HepG2 (cell line): ENCODE results near the gene ANKFY1. TPM values are rescaled to one million over a fixed set of nuclear protein-coding genes. Genes with fewer than 3 reads are reported as not detected.
"Not testable (repeated sequence)": the region's sequence is repeated elsewhere in the genome, so short reads cannot be mapped to it uniquely, and the experiment has no call there.

Source experiments
- ATAC-seq: fragments of 200-7000 bp; cut with Tn5 transposase; 3 replicates; pipeline ENCODE4 v1.9.1; 2020; ENCODE audit warnings: mild to moderate bottlenecking, moderate library complexity
- BruUV-seq: library from RNA; stranded (reverse); fragments of 400-500 nt; replicated peaks from 2 replicates; lab custom pipeline; 2021; lab: Mats Ljungman, UMichigan
- CTCF ChIA-PET: fragments of 300-600 bp; formaldehyde crosslinking; extraction: SDS; loops from one replicate; lab custom pipeline; 2021; ENCODE audit warnings: low total read pairs, inconsistent platforms, low intra/inter-chr PET ratio; lab: Yijun Ruan, JAX
- POLR2A ChIA-PET: fragments of 350-600 bp; sonication (Branson Sonifier 250); formaldehyde crosslinking; loops from one replicate; lab custom pipeline; 2020; ENCODE audit warnings: antibody characterized with exemption, inconsistent platforms; lab: Yijun Ruan, JAX
- DNase-seq: peaks from one replicate; pipeline ENCODE4 v3.0.0-alpha.2; 2015; ENCODE audit warnings: low spot score
- FAIRE-seq: peaks from 3 replicates; lab custom pipeline; 2011; peaks lifted over from hg19 to GRCh38; lab: Jason Lieb, UNC
- H2AFZ ChIP-seq: one replicate; pipeline ENCODE4 v1.6.1; 2011; ENCODE audit warnings: low read length, inconsistent platforms
- H3K27ac ChIP-seq: fragments of 300-600 bp; 3 replicates; pipeline ENCODE4 v1.8.0; 2011; ENCODE audit warnings: mixed run types, mild to moderate bottlenecking, mixed read lengths, low read length, inconsistent platforms; ENCODE audit not compliant: insufficient read depth; ENCODE audit errors: extremely low read length
- H3K27me3 ChIP-seq, 2 experiments: fragments of 200-600 bp in 1 of 2; 2 replicates in 1 of 2; 3 replicates in 1 of 2; pipeline versions ENCODE4 v1.6.0 to v1.8.0; 2011; ENCODE audit warnings: low read length in 2 of 2, mild to moderate bottlenecking in 2 of 2, moderate library complexity in 2 of 2, inconsistent platforms in 1 of 2; ENCODE audit not compliant: insufficient read depth in 2 of 2, control insufficient read depth in 1 of 2
- H3K36me3 ChIP-seq, 2 experiments: fragments of 200-600 bp in 1 of 2; replicated peaks in 1 of 2; 2 replicates in 1 of 2; 3 replicates in 1 of 2; pipeline versions ENCODE4 v1.5.1 to v1.8.0; 2011; ENCODE audit warnings: low read length in 2 of 2, inconsistent platforms in 1 of 2; ENCODE audit not compliant: insufficient read depth in 2 of 2, control insufficient read depth in 1 of 2
- H3K4me1 ChIP-seq: 2 replicates; pipeline ENCODE4 v1.5.1; 2012; ENCODE audit warnings: low read length, inconsistent platforms; ENCODE audit not compliant: insufficient read depth
- H3K4me2 ChIP-seq: 2 replicates; pipeline ENCODE4 v1.6.0; 2011; ENCODE audit warnings: low read depth, low read length, inconsistent platforms
- H3K4me3 ChIP-seq, 3 experiments: fragments of 200-600 bp in 1 of 3; sonication (generic), shearing (Covaris generic) in 1 of 3; replicated peaks in 1 of 3; 2 replicates each; pipeline ENCODE4 v1.5.1; 2011 to 2016; ENCODE audit warnings: low read length in 3 of 3, inconsistent platforms in 2 of 3, low read depth in 2 of 3, mild to moderate bottlenecking in 2 of 3, control low read depth in 1 of 3, mixed read lengths in 1 of 3; ENCODE audit not compliant: insufficient read depth in 1 of 3
- H3K79me2 ChIP-seq: one replicate; pipeline ENCODE4 v1.6.1; 2011; ENCODE audit warnings: low read length, inconsistent platforms; ENCODE audit not compliant: insufficient read depth
- H3K9ac ChIP-seq: 2 replicates; pipeline ENCODE4 v1.6.0; 2011; ENCODE audit warnings: mild to moderate bottlenecking, low read depth, low read length, inconsistent platforms; ENCODE audit not compliant: insufficient read depth
- H3K9me3 ChIP-seq: 2 replicates; pipeline ENCODE4 v1.5.1; 2012; ENCODE audit warnings: mild to moderate bottlenecking, low read length
- H4K20me1 ChIP-seq: 2 replicates; pipeline ENCODE4 v1.6.0; 2011; ENCODE audit warnings: inconsistent platforms, mild to moderate bottlenecking, low read length, moderate library complexity; ENCODE audit not compliant: insufficient read depth
- ZNF383 ChIP-seq: sonication (generic); formaldehyde crosslinking; IDR thresholded peaks from 2 replicates; pipeline ENCODE4 v1.4.0; 2020; ENCODE audit warnings: missing genetic modification reagents, mild to moderate bottlenecking, borderline replicate concordance
- WGBS: methylation state at CpG from one replicate; pipeline ENCODE4 v1.1.6; 2017; ENCODE audit warnings: low lambda C conversion rate; 5-methylcytosine and 5-hydroxymethylcytosine counted together
- in situ Hi-C: cut with HindIII; loops from 2 replicates; pipeline ENCODE4 v1.10.0; 2017; ENCODE audit warnings: low pct_unique_long_range_greater_than_20kb; ENCODE audit not compliant: extremely low pct_ligation_motif_present
- intact Hi-C: fragments of 100-400 bp; cut with micrococcal nuclease; formaldehyde crosslinking; loops from one replicate; pipeline ENCODE4 v1.10.0; 2022; ENCODE audit not compliant: unreplicated experiment
- polyA plus RNA-seq, 8 experiments: library from polyadenylated mRNA; depleted of rRNA in 3 of 8; stranded (reverse) in 7 of 8; unstranded in 1 of 8; fragments of >200 nt; fragmentation: Illumina TruSeq in 4 of 8; extraction: Trizol in 4 of 8; gene quantifications; 2 replicates each; pipeline versions ENCODE4 v1.2.1 to v1.2.3, GENCODE V29; 2011 to 2016; ENCODE audit warnings: low read depth in 4 of 8, missing spikeins in 1 of 8, mixed read lengths in 1 of 8; ENCODE audit not compliant: insufficient read depth in 1 of 8
- total RNA-seq, 5 experiments: library from RNA; depleted of rRNA; stranded (reverse); fragments of >200 nt; fragmentation: Illumina TruSeq; extraction: Trizol; gene quantifications; 2 replicates each; pipeline ENCODE4 v1.2.3, GENCODE V29; 2016; ENCODE audit warnings: low read depth in 1 of 5
- TF ChIP-seq, protein P1 (sequence below): sonication (generic); formaldehyde crosslinking; IDR thresholded peaks from 2 replicates; pipeline ENCODE4 v1.8.0; 2022; ENCODE audit warnings: mild to moderate bottlenecking, missing genetic modification reagents, moderate library complexity
- TF ChIP-seq, protein P2 (sequence below): sonication (generic); formaldehyde crosslinking; IDR thresholded peaks from 2 replicates; pipeline ENCODE4 v1.5.1; 2020; ENCODE audit warnings: mild to moderate bottlenecking, missing genetic modification reagents, moderate library complexity

Gene ANKFY1
- total and polyA plus RNA-seq, 2 of the 13 experiments (the other 11 are each of a cell fraction or from before 2014, with no cell fraction given): 11.9 to 16.8 TPM

DNA sequence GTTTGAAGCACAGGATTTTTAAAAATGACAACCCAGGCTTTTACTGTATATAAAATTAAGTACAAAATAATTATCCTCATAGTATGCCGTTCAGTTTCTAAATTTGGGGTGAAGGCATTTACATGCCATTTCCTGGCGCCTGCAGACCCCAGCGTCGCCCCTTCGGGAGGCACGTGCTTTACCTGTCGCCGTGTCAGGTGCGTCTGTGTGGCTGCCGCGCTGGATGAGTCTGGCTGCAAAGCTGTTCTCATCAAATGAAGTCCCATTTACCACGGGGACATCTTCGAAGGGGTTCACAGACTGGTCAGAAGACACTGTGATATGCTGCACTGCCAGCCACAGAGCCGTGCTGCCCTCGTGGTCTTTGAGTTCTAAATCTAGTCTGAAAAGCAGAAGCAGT lies 69.0 kb downstream of the ANKFY1 start (continued):
- no peak for TF ChIP-seq ZNF383
- TF ChIP-seq, protein P1, sequence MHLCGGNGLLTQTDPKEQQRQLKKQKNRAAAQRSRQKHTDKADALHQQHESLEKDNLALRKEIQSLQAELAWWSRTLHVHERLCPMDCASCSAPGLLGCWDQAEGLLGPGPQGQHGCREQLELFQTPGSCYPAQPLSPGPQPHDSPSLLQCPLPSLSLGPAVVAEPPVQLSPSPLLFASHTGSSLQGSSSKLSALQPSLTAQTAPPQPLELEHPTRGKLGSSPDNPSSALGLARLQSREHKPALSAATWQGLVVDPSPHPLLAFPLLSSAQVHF (CRISPR knock-in tag): no peak
- TF ChIP-seq, protein P2, sequence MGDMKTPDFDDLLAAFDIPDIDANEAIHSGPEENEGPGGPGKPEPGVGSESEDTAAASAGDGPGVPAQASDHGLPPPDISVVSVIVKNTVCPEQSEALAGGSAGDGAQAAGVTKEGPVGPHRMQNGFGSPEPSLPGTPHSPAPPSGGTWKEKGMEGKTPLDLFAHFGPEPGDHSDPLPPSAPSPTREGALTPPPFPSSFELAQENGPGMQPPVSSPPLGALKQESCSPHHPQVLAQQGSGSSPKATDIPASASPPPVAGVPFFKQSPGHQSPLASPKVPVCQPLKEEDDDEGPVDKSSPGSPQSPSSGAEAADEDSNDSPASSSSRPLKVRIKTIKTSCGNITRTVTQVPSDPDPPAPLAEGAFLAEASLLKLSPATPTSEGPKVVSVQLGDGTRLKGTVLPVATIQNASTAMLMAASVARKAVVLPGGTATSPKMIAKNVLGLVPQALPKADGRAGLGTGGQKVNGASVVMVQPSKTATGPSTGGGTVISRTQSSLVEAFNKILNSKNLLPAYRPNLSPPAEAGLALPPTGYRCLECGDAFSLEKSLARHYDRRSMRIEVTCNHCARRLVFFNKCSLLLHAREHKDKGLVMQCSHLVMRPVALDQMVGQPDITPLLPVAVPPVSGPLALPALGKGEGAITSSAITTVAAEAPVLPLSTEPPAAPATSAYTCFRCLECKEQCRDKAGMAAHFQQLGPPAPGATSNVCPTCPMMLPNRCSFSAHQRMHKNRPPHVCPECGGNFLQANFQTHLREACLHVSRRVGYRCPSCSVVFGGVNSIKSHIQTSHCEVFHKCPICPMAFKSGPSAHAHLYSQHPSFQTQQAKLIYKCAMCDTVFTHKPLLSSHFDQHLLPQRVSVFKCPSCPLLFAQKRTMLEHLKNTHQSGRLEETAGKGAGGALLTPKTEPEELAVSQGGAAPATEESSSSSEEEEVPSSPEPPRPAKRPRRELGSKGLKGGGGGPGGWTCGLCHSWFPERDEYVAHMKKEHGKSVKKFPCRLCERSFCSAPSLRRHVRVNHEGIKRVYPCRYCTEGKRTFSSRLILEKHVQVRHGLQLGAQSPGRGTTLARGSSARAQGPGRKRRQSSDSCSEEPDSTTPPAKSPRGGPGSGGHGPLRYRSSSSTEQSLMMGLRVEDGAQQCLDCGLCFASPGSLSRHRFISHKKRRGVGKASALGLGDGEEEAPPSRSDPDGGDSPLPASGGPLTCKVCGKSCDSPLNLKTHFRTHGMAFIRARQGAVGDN (CRISPR knock-in tag): no peak
- TF ChIP-seq, all 625 proteins: peak for 0

DNA sequence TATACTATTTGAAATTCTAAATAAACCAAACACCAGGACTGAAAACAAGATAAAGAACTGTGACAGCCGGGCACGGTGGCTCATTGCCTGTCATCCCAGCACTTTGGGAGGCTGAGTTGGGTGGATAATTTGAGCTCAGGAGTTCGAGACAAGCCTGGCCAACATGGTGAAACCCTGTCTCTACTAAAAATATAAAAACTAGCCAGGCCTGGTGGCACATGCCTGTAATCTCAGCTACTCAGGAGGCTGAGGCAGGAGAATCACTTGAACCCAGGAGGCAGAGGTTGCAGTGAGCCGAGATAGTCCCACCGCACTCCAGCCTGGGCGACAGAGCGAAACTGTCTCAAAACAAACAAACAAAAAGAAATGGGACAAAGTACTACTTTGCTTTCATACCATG lies 73.0 kb downstream of the ANKFY1 start:
- DNase-seq, POLR2A ChIA-PET, FAIRE-seq: not testable (repeated sequence)

More for the DNA sequence above, 73.0 kb downstream of the ANKFY1 start:
- in situ Hi-C loops, H3K27ac ChIP-seq, H3K9ac ChIP-seq, H3K4me3 ChIP-seq, H4K20me1 ChIP-seq, CTCF ChIA-PET, intact Hi-C loops, BruUV-seq, ATAC-seq, H3K9me3 ChIP-seq, H3K79me2 ChIP-seq, H3K4me2 ChIP-seq, H3K4me1 ChIP-seq, H3K27me3 ChIP-seq, H2AFZ ChIP-seq: not testable (repeated sequence)
- WGBS: 97% methylated on average over 7 of the region's 7 CpGs
- peaks cover 13 to 53% of the 10 kb centered on the region in 2 experiments for H3K36me3 ChIP-seq
